GM23248 (cell line): Measurements from ENCODE around the gene PHOX2A. TPM values are rescaled to one million over a fixed set of nuclear protein-coding genes. Genes with fewer than 3 reads are reported as not detected.

Experiments
- DNase-seq: peaks from one replicate; pipeline ENCODE4 v3.0.0-alpha.2; 2015
- H2AFZ ChIP-seq: fragments of 200-600 bp; sonication (generic); 2 replicates; pipeline ENCODE4 v1.6.1; 2016; ENCODE audit warnings: antibody characterized with exemption
- H3F3A ChIP-seq: fragments of 200-600 bp; sonication (generic); 2 replicates; pipeline ENCODE4 v1.6.1; 2016; ENCODE audit warnings: mild to moderate bottlenecking, antibody characterized with exemption, mixed run types; ENCODE audit not compliant: insufficient read depth
- H3K27ac ChIP-seq: fragments of 200-600 bp; sonication (generic); 2 replicates; pipeline ENCODE4 v1.5.1; 2016; ENCODE audit warnings: mild to moderate bottlenecking
- H3K27me3 ChIP-seq: fragments of 200-600 bp; sonication (generic); replicated peaks from 2 replicates; pipeline ENCODE4 v1.6.1; 2016; ENCODE audit warnings: mild to moderate bottlenecking; ENCODE audit not compliant: insufficient read depth
- H3K36me3 ChIP-seq: fragments of 200-600 bp; sonication (generic); 2 replicates; pipeline ENCODE4 v1.6.1; 2016; ENCODE audit warnings: low read depth, mild to moderate bottlenecking
- H3K4me1 ChIP-seq: fragments of 200-600 bp; sonication (generic); 2 replicates; pipeline ENCODE4 v1.6.1; 2016; ENCODE audit warnings: mild to moderate bottlenecking; ENCODE audit not compliant: insufficient read depth
- H3K4me2 ChIP-seq: fragments of 200-600 bp; sonication (generic); one replicate; pipeline ENCODE4 v1.6.1; 2016; ENCODE audit warnings: mild to moderate bottlenecking; ENCODE audit not compliant: unreplicated experiment
- H3K4me3 ChIP-seq: fragments of 200-600 bp; sonication (generic); 2 replicates; pipeline ENCODE4 v1.5.1; 2016; ENCODE audit warnings: mild to moderate bottlenecking
- H3K79me2 ChIP-seq: fragments of 200-600 bp; sonication (generic); 2 replicates; pipeline ENCODE4 v1.6.1; 2016; ENCODE audit warnings: mild to moderate bottlenecking; ENCODE audit not compliant: insufficient read depth
- H3K9ac ChIP-seq: fragments of 200-600 bp; sonication (generic); 2 replicates; pipeline ENCODE4 v1.6.1; 2016; ENCODE audit warnings: mild to moderate bottlenecking
- H3K9me2 ChIP-seq: fragments of 200-600 bp; sonication (generic); 2 replicates; pipeline ENCODE4 v1.6.1; 2016; ENCODE audit warnings: mixed run types, mild to moderate bottlenecking, moderate library complexity; ENCODE audit not compliant: insufficient read depth
- H3K9me3 ChIP-seq: fragments of 200-600 bp; sonication (generic); one replicate; pipeline ENCODE4 v1.6.1; 2017; ENCODE audit warnings: low read depth
- H4K20me1 ChIP-seq: fragments of 200-600 bp; sonication (generic); 2 replicates; pipeline ENCODE4 v1.6.0; 2016; ENCODE audit not compliant: insufficient read depth
- EZH2 ChIP-seq: fragments of 200-600 bp; sonication (generic); IDR thresholded peaks from 2 replicates; pipeline ENCODE4 v1.6.1; 2018; ENCODE audit warnings: antibody characterized with exemption, mild to moderate bottlenecking; ENCODE audit not compliant: insufficient read depth, poor library complexity, severe bottlenecking
- EZH2phosphoT487 ChIP-seq: fragments of 200-600 bp; sonication (generic); IDR thresholded peaks from 2 replicates; pipeline ENCODE4 v1.6.1; 2018; ENCODE audit warnings: antibody characterized with exemption, moderate library complexity, mild to moderate bottlenecking, low read depth; ENCODE audit not compliant: insufficient read depth
- WGBS, 2 experiments: methylation state at CpG; one replicate each; pipeline ENCODE4 v1.1.6; 2015 to 2017; ENCODE audit warnings: low lambda C conversion rate in 2 of 2, low coverage in 1 of 2; ENCODE audit errors: missing lambda C conversion rate in 2 of 2; 5-methylcytosine and 5-hydroxymethylcytosine counted together
- in situ Hi-C: fragments of 300-500 bp; cut with MboI; formaldehyde crosslinking; loops from 2 replicates; pipeline ENCODE4 v1.15.0; 2020
- polyA plus RNA-seq: library from polyadenylated mRNA; unstranded; fragments of >200 nt; fragmentation: Nextera tagmentation; extraction: Ambion mirVana; gene quantifications from 2 replicates; pipeline ENCODE4 v1.2.1, GENCODE V29; 2016
- total RNA-seq: library from RNA; depleted of rRNA; stranded (reverse); fragments of >200 nt; shearing (Covaris generic); gene quantifications from 2 replicates; pipeline ENCODE4 v1.2.3, GENCODE V29; 2014

Gene PHOX2A
- total and polyA plus RNA-seq, 2 experiments from 2014 or later = not detected

DNA sequence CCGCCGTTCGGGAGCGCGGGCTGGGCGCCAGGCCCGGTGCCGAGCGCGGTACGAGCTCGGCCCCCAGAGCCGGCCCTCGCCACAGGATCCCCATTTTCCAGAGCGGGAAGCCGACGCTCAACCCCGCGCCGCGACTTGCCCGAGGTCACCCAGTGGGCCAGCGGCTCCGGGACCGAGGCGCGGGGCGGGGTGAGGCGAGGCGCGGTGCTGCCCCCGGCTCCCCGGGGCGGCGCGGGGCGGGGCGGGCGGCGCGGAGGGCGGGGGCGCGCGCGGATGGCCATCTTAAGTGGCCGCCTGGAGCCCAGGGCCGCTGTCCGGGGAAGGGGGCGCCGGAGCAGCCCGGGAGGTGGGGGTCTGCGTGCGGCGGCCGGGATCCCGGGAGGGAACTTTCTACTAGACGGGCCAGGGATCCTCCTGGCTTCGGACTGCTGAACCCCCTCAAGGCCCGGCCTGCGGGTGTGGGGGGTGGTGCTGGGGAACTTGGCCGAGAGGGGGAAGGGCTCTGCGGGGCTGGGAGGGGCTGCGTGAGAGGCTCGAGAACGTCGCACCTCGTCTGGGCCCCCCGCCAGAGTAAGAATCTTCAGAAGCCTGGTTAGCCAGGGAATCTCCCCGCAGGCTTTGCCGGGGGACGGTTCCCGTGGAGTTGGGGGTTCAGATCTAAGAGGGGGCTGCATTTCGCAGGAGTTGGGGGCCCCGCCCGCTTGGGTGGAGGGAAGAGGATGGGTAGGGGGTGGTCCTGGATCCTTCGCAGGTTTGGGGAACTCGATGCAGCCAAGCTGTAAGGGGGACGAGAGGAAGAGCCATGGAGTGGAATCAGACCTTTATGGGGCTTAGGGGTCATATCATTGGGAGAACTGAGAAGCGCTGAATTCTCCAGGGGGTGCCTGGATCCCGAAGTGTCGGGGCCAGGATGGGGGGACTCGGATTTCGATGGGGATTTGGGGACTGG lies 20.1 kb downstream of the PHOX2A start:
- H3K9me2 ChIP-seq = no peaks in the 10 kb centered on the region
- H2AFZ ChIP-seq = peak overlapping the region; percentile 94
- peak overlapping the region; percentile 97 for H3K4me3 ChIP-seq
- H3K4me2 ChIP-seq = peak overlapping the region; percentile 86
- no peaks in the 10 kb centered on the region for H4K20me1 ChIP-seq
- H3K9me3 ChIP-seq = no peaks in the 10 kb centered on the region
- WGBS, 2 experiments = 1% methylated on average over 38 to 84 of the region's 84 CpGs
- DNase-seq = peak; percentile 83
- in situ Hi-C loops = no loop called here
- peak overlapping the region; percentile 69 for H3K27ac ChIP-seq
- H3K79me2 ChIP-seq = peaks cover 49% of the 10 kb centered on the region
- TF ChIP-seq EZH2 (no peak), EZH2phosphoT487 (no peak)
- peaks cover 5% of the 10 kb centered on the region; the same call in 1 of the 2 replicates for H3K36me3 ChIP-seq
- no peaks in the 10 kb centered on the region for H3K27me3 ChIP-seq
- peaks cover 11% of the 10 kb centered on the region; the same call in 1 of the 2 replicates for H3K4me1 ChIP-seq
- peak overlapping the region; percentile 88 for H3K9ac ChIP-seq
- no peaks in the 10 kb centered on the region for H3F3A ChIP-seq

DNA sequence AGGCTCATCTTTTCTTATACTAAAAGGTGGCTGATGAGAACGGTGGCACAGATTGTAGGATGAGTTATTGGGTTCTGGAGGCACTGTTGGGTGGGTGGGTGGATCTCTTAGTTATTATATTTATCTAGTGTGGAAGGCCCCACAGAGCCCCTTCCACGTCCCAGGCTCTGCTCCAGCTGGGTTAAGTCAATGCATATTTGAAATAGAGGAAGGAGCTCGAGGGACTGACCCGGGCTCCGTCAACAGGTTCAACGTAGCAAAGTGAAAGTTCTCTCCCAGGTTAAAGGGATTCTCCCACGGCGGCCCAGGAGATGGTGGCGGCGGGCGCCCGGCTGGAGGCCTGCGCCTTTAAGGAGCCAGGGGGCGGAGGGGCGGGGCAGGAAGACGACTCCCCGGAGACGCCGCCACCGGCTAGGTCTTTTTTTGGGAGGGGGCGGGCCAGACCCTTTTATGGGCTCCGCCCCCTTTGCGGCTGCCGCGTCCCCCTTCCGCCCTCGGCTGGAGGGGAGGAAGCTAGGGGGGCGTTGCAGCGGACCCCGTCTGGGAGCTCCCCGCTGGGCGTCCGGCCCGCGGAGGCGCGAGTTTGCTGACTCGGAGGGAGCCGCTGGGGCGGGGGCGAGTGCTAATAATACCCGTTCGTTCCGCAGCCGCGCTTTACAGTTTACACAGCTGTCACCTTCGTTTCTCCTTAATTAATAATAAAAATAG lies 20.9 kb downstream of the PHOX2A start:
- Histone ChIP-seq H3K4me3 (peak overlapping the region; percentile 97), H3K4me1 (peaks cover 11% of the 10 kb centered on the region; the same call in 1 of the 2 replicates), H3K36me3 (no peaks in the 10 kb centered on the region), H3K4me2 (peak overlapping the region; percentile 86), H3F3A (no peaks in the 10 kb centered on the region), H3K9me3 (no peaks in the 10 kb centered on the region), H3K27me3 (no peaks in the 10 kb centered on the region), H3K9me2 (no peaks in the 10 kb centered on the region), H3K9ac (peak overlapping the region; percentile 88), H3K27ac (peak overlapping the region; percentile 69), H4K20me1 (no peaks in the 10 kb centered on the region), H2AFZ (peak overlapping the region; percentile 94), H3K79me2 (peaks cover 41% of the 10 kb centered on the region)
- TF ChIP-seq EZH2 (no peak), EZH2phosphoT487 (no peak)
- in situ Hi-C loops = no loop called here
- WGBS, 2 experiments = 1 to 2% methylated on average over 35 to 44 of the region's 47 CpGs
- DNase-seq = peak; percentile 94

DNA sequence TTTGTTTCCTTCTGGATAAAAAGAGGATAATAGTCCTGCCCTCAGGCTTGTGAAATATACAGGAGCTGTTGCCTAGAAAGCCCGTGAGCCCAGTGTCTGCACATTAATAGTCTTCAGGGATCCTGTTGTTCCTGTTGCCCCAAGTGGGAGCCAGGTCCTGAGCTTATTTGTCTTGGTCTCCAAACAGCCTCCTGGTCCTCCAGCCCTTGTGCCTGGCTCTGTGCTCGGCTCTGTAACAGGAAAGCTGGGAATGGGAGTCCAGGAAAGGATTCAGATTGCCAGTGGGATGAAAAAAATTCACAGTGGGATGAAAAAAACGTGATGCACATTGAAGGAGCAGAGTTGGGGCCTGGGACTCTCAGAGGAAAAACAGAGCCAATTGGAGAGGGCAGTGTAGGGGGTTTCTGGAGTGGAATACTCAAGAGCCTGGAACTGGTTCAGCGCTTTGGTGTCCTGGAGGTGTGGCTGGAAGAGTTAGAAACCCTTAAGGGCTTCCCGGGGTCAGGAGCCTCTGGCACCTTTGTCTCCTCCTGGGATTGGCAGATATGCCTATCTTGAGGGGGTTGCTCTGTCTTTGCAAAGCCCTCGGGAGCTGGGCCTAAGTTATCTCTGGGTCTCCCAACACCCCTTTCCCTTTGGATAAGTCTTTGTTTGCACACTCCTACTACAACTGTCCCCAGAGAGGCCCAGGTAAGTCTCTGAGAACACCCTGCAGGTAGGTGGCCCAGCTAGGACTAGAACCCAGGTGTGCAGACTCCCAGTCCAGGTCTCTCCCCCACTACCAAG lies 21.7 kb downstream of the PHOX2A start:
- Histone ChIP-seq H3K9me3 (no peaks in the 10 kb centered on the region), H2AFZ (peak overlapping the region; percentile 94), H3K36me3 (no peaks in the 10 kb centered on the region), H3K9me2 (no peaks in the 10 kb centered on the region), H3F3A (no peaks in the 10 kb centered on the region), H3K4me3 (peak overlapping the region; percentile 97), H3K27me3 (no peaks in the 10 kb centered on the region), H3K4me2 (peak overlapping the region; percentile 86), H3K4me1 (peaks cover 11% of the 10 kb centered on the region; the same call in 1 of the 2 replicates), H3K9ac (peak overlapping the region; percentile 88), H4K20me1 (no peaks in the 10 kb centered on the region), H3K79me2 (peaks cover 33% of the 10 kb centered on the region), H3K27ac (peak overlapping the region; percentile 69; the same call in 1 of the 2 replicates)
- no peak for DNase-seq
- in situ Hi-C loops = no loop called here
- 65 to 71% methylated on average over 5 to 6 of the region's 6 CpGs for WGBS, 2 experiments
- TF ChIP-seq EZH2phosphoT487 (no peak), EZH2 (no peak)
